GM21367 (cell line): ENCODE results near the gene MAD1L1.
A peak's percentile ranks its signal among the peaks of the same experiment; 100 is the strongest.

Experiments used
- ATAC-seq: cut with Tn5 transposase; IDR thresholded peaks from one replicate; pipeline ENCODE4 v1.9.1; 2021; ENCODE audit not compliant: unreplicated experiment

Gene MAD1L1

GRCh38 chr7:1948887-1949680, 283.7 kb downstream of the MAD1L1 start:
- ATAC-seq: no peak

DNA sequence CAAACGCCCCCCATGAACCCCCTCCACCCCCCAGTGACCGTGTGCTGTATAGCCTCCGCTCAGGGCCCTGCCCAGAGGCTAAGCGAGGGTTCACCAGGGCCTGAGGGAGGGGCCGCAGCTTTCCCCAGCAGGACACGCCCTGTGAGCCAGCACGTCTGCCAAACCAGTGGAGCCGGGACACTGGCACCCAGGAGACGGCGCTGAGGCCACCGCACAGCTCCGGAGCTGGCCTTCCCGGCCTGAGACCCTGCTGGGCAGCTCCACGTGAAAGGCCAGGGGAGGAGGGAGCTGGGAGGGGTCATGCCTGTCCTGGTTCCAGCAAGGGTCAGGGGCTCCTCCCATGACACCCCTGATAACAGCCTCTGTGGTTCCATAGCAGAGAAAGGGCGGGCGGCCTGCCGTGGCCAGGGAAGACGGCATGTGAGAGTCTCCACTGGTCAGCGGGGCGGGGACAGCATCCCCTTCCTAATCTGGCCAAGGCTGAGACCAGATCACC, 284.4 kb downstream of the MAD1L1 start:
- no peak for ATAC-seq

DNA sequence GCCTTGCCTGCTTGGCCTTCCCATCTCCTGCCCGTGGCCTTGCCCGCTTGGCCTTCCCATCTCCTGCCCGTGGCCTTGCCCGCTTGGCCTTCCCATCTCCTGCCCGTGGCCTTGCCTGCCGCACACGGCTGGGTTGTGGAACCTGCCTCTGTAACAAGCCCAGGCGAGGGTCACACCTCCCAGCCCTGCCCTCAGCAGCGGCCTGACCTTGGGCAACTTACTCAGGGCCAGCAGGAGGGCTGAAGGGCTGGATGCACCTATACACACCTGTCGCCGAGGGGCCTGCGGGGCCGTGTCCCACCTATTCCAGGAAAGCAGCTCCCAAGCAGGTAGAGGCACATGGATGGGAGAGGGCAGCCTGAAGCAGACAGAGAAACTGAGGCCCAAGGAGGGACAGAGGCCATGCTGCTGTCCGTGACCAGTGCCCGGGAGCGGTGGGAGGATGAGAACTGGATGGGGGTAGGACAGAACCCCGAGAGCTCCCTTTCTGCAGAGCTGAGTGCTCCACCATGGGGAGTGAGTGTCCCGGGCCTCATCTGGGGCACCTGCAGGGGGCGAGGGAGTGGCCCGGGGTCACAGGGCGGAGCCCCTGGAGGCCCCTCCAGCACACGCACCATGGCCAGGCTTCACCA, 285.0 kb downstream of the MAD1L1 start:
- no peak for ATAC-seq

DNA sequence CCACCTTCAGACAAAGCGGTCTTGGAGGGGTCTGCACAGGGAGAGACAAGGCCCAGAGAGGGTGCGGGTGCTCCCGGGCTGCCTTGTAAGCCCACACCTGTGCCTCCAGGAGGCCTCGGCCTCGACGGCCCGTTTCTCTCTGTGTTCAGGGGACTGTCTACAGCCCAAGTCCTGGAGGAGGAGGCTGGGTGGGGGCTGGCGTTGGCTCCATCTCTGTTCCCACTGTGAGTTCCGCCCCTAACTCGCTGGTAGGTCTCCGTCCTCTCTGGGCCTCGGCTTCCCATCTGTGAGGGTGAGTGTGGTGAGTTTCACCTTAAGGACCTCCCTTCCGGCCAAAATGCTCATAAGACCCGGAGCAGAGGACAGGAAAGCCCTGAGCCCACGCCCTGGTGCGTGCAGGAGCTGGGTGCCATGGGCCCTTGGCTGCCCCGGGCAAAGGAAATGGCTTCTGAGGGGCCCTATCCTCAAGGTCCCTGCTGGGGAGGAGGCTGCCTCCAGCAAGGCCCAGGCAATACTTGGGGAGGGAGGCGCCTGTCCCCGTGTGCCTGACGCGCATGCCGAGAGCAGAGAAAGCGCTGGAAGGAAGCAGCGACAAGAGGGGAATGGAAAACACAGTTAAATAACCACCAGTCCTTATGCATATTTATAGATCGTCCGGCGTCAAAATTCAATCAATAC, 285.8 kb downstream of the MAD1L1 start:
- ATAC-seq: no peak

DNA sequence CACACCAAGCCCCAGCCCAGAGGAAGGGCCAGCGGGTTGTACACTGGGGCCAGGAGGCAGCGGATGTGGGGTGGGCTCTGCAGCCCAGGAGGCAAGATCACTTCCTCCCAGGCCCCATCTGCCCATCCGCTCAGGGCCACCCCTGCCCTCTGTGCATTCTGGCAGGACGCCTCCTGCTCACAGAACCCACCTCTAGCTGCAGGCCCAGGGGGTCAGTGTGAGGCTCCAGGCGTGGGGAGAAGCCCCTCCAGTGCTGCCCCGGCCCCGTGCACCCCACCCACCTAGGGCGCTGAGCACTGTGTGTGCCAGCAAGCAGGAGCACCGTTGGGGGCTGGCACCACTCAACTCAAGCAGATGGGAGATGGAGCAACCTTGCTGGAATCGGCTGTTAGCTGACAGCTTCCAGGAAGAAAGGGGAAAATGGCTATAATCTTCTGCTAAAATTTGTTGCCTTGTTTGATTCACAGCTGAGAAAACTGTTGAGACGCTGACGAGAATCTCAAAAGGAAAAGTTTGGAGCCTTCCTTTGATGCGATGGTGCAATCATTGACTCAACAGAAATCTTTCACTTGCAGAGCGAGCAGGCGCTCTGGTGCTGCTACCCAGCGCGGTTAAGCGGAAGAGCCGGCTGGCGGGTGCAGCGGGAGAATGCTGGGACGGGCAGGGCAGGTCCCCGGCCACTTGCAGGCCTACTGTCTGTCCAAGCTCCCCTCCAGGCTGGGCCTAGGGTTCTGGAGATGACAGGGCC, 286.5 kb downstream of the MAD1L1 start:
- ATAC-seq: no peak

- ATAC-seq: no peak
Measured at GRCh38 chr7:1945558-1945957, 287.2 kb downstream of the MAD1L1 start.

- no peak for ATAC-seq
Measured at GRCh38 chr7:1944619-1945210, 288.0 kb downstream of the MAD1L1 start.

GRCh38 chr7:1943933-1944618, 288.7 kb downstream of the MAD1L1 start:
- ATAC-seq: no peak

- ATAC-seq: no peak
Measured at GRCh38 chr7:1943326-1943725, 289.4 kb downstream of the MAD1L1 start.

DNA sequence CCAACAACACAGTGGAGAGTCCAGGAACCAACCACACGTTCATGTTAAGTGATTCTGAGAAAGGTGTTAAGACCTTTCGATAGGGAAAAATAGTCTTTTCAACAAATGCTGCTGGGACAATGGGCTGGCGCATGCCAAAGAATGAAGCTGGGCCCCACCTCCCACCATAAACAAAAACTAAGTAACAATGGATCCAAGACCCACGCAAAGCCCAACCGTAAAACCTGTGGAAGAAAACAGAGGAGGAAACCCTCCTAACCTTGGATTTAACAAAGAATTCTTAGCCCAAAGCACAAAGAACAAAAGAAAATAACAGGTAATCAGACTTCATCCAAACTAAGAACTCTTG, 289.8 kb downstream of the MAD1L1 start:
- no peak for ATAC-seq

GRCh38 chr7:1942243-1942940, 290.4 kb downstream of the MAD1L1 start:
- ATAC-seq: no peak

- no peak for ATAC-seq
Measured at GRCh38 chr7:1941464-1942242, 291.1 kb downstream of the MAD1L1 start.

DNA sequence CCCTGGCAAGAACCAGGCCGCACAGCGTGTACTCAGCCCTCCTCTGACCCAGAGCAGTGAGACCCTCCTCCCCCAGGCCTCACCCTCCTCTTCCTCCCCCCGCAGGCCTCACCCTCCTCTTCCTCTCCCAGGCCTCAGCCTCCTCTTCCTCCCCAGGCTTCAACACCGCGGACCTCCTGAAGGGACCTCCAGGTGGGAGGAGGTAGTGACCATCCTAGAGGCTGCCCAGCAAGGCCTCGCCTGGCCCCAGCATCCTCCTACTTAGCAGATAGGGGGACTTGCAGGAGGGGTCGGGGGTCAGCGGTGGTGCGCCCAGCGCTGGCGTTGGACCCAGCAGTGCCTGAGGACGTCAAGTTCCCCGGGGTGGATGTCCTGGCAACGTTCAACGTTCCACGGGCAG, 291.9 kb downstream of the MAD1L1 start:
- peak; percentile 16 for ATAC-seq

DNA sequence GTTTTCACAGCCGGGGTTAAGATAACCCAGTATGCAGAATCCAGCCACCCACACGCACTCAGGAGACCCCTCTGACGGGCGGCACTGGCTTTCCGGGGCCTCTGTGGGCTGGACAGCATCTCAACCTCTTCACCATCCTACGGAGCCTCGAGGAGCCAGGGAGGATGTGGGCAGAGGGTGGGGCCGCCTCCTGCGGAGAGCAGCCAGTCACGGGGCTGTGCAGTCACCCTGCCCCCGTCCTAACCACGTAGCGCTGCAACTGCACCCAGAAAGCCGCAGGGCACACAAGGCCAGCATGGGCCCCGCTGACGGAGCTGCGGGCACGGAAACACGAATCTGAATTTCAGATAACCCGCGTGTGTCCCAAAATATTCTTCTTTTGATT, 292.4 kb downstream of the MAD1L1 start:
- peak; percentile 86 for ATAC-seq

DNA sequence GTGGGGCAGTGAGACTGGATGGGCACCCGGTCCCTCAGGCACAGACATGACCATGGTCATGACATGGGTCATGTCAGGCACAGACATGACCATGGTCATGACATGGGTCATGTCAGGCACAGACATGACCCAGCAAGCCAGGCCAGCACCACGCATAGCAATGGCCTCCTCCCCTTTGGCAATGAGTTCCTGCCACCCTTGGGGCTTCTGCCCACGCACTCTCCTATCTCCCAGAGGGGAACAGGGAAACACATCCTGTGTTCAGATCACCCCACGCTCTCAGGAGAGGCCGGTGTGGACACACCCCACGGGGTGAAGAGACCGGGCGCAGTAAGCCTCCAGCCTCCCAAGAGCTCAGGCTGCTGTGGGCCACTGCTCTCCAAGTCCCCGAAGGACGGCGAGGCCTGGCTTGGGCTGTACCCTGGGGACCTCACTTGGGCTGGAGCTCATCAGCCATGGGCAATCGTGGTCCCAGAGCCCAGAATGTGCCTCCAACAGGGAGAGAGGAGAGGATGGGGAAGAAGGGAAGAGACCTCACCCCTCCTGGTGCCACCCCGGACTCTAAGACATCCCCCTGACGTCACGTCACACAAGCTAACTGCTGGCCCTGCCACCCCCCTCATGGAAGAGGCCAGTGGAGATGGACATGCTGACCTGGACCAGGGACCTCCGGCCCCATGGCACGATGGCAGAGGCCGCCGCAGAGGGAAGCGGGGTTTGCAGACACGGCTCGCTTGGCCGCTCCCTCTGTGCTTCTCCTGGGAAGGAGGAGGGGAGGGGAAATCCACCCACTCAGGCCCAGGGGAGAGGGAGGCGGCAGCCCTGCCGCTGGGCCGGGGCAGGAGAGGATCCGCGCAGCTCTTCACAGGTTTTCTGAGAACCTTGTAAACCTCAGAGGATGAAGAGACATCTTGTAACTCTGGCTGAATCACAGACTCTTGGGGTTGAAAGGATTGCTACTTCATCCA, 293.0 kb downstream of the MAD1L1 start:
- ATAC-seq: peak; percentile 18

DNA sequence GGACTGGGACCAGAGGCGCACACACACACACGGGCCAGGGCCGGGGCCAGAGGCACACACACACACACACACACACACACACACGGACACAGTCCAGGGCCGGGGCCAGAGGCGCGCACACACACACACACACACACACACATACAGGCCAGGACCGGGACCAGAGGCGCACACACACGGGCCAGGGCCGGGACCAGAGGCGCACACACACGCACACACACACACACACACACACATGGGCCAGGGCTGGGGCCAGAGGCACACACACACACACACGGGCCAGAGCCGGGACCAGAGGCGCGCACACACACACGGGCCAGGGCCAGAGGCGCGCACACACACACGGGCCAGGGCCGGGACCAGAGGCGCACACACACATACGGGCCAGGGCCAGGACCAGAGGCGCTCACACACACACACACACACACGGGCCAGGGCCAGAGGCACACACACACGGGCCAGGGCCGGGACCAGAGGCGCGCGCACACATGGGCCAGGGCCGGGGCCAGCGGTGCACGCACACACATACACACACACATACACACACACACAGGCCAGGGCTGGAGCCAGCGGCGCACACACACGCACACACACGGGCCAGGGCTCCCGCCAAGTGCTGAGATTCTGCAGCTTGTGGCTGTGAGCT, 293.8 kb downstream of the MAD1L1 start:
- ATAC-seq: no peak

DNA sequence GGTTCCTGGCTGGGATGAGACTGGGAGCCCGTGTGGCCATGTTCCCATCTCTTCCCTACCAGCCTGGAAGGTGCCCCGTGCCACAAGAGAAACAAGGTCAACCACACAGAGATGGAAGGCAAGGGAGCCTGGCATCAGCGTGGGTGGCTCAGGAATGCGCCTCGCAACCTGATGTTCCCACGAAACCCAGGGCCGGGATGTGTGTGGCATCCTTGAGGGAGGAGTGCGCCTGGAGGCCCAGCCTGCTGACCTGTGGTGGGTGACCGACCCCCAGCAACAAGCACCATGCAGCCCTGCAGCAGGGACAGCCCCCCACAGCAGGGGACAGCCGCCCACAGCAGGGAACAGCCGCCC, 295.5 kb downstream of the MAD1L1 start:
- no peak for ATAC-seq
